H1 (cell line): ENCODE data around the gene ARAP3. TPM values are rescaled to one million over a fixed set of nuclear protein-coding genes. Genes with fewer than 3 reads are reported as not detected.

ENCODE experiments used
- CTCF ChIA-PET: fragments of 300-600 bp; sonication (Branson Sonifier 250); formaldehyde crosslinking; loops from one replicate; lab custom pipeline; 2021; ENCODE audit not compliant: partially characterized antibody; lab: Charles Lee
- POLR2A ChIA-PET: fragments of 300-600 bp; sonication (Branson Sonifier 250); formaldehyde crosslinking; loops from one replicate; lab custom pipeline; 2021; ENCODE audit warnings: inconsistent platforms; ENCODE audit not compliant: partially characterized antibody; lab: Charles Lee
- DNase-seq, 2 experiments: peaks; one replicate each; pipeline versions ENCODE4 v3.0.0 to v3.0.0-alpha.2; 2010 to 2022; ENCODE audit warnings: low spot score in 2 of 2, low read depth in 1 of 2, mixed read lengths in 1 of 2
- FAIRE-seq: peaks from 2 replicates; lab custom pipeline; 2011; peaks lifted over from hg19 to GRCh38; lab: Jason Lieb, UNC
- H2AFZ ChIP-seq: 2 replicates; pipeline ENCODE4 v1.8.1; 2012; ENCODE audit warnings: low read length, inconsistent platforms
- H2AK5ac ChIP-seq: 2 replicates; pipeline ENCODE4 v1.6.1; 2013; ENCODE audit warnings: low read depth, low read length
- H2BK120ac ChIP-seq: replicated peaks from 2 replicates; pipeline ENCODE3; 2013; ENCODE audit warnings: low read depth, low read length, inconsistent platforms
- H2BK12ac ChIP-seq: 2 replicates; pipeline ENCODE4 v1.6.1; 2013; ENCODE audit warnings: low read depth, low read length
- H2BK15ac ChIP-seq: 2 replicates; pipeline ENCODE4 v1.6.1; 2013; ENCODE audit warnings: low read length
- H2BK20ac ChIP-seq: 2 replicates; pipeline ENCODE4 v1.6.1; 2013; ENCODE audit warnings: low read length
- H2BK5ac ChIP-seq: 2 replicates; pipeline ENCODE4 v1.6.1; 2013; ENCODE audit warnings: low read depth, low read length
- H3K14ac ChIP-seq: 2 replicates; pipeline ENCODE4 v1.6.1; 2013; ENCODE audit warnings: inconsistent platforms; ENCODE audit not compliant: insufficient read length
- H3K18ac ChIP-seq: 2 replicates; pipeline ENCODE4 v1.6.1; 2013; ENCODE audit warnings: low read length; ENCODE audit errors: extremely low read depth
- H3K23ac ChIP-seq: 2 replicates; pipeline ENCODE4 v1.6.1; 2013; ENCODE audit warnings: inconsistent platforms; ENCODE audit not compliant: insufficient read length
- H3K23me2 ChIP-seq: 2 replicates; pipeline ENCODE4 v1.6.1; 2013; ENCODE audit warnings: low read depth, low read length
- H3K27ac ChIP-seq: 2 replicates; pipeline ENCODE4 v1.6.1; 2011; ENCODE audit warnings: low read depth, low read length, inconsistent platforms
- H3K27me3 ChIP-seq, 4 experiments: replicated peaks in 1 of 4; 1 replicate in 1 of 4; 2 replicates in 3 of 4; pipeline versions ENCODE4 v1.6.1 to v1.8.1; 2011 to 2013; ENCODE audit warnings: low read length in 3 of 4, mild to moderate bottlenecking in 3 of 4, inconsistent platforms in 2 of 4, mixed read lengths in 2 of 4, moderate library complexity in 1 of 4; ENCODE audit not compliant: control insufficient read depth in 3 of 4, insufficient read depth in 3 of 4; ENCODE audit errors: extremely low read depth in 1 of 4
- H3K36me3 ChIP-seq, 4 experiments: 2 replicates each; pipeline versions ENCODE4 v1.6.1 to v1.8.1; 2011 to 2013; ENCODE audit warnings: mild to moderate bottlenecking in 4 of 4, low read length in 3 of 4, moderate library complexity in 2 of 4, control low read depth in 1 of 4, inconsistent platforms in 1 of 4; ENCODE audit not compliant: insufficient read depth in 4 of 4, control insufficient read depth in 2 of 4
- H3K4ac ChIP-seq: replicated peaks from 2 replicates; pipeline ENCODE3; 2013; ENCODE audit warnings: low read length, low read depth, mixed read lengths, inconsistent platforms; ENCODE audit not compliant: insufficient read length
- H3K4me1 ChIP-seq, 4 experiments: replicated peaks in 1 of 4; 1 replicate in 1 of 4; 2 replicates in 3 of 4; pipeline versions ENCODE4 v1.6.1 to v1.8.1; 2011 to 2013; ENCODE audit warnings: low read length in 3 of 4, inconsistent platforms in 2 of 4, mixed read lengths in 1 of 4; ENCODE audit not compliant: insufficient read depth in 4 of 4, control insufficient read depth in 3 of 4
- H3K4me2 ChIP-seq, 2 experiments: 2 replicates each; pipeline versions ENCODE4 v1.6.1 to v1.8.1; 2011 to 2013; ENCODE audit warnings: low read depth in 2 of 2, low read length in 2 of 2, control low read depth in 1 of 2, inconsistent platforms in 1 of 2, mild to moderate bottlenecking in 1 of 2; ENCODE audit not compliant: insufficient read depth in 1 of 2
- H3K4me3 ChIP-seq, 4 experiments: fragments of 200-600, 300-600 bp in 1 of 4; sonication (generic), shearing (Covaris generic), sonication (Bioruptor Twin) in 1 of 4; 2 replicates each; pipeline versions ENCODE4 v1.5.1 to v1.8.1; 2011 to 2016; ENCODE audit warnings: low read length in 4 of 4, low read depth in 3 of 4, control low read depth in 2 of 4, inconsistent platforms in 2 of 4, mild to moderate bottlenecking in 2 of 4, mixed read lengths in 1 of 4, moderate library complexity in 1 of 4; ENCODE audit not compliant: insufficient read depth in 2 of 4; ENCODE audit errors: extremely low read depth in 1 of 4
- H3K56ac ChIP-seq: replicated peaks from 2 replicates; pipeline ENCODE3; 2013; ENCODE audit warnings: low read depth, mild to moderate bottlenecking, mixed read lengths, low read length, inconsistent platforms; ENCODE audit not compliant: insufficient read length
- H3K79me1 ChIP-seq: 2 replicates; pipeline ENCODE4 v1.6.1; 2013; ENCODE audit warnings: low read depth, low read length, control low read depth
- H3K79me2 ChIP-seq, 2 experiments: 2 replicates each; pipeline versions ENCODE4 v1.6.1 to v1.8.1; 2012 to 2013; ENCODE audit warnings: low read length in 2 of 2, mild to moderate bottlenecking in 2 of 2, inconsistent platforms in 1 of 2; ENCODE audit not compliant: insufficient read depth in 2 of 2, control insufficient read depth in 1 of 2
- H3K9ac ChIP-seq, 4 experiments: replicated peaks in 1 of 4; 1 replicate in 1 of 4; 2 replicates in 3 of 4; pipeline versions ENCODE4 v1.6.1 to v1.8.1; 2011 to 2013; ENCODE audit warnings: low read depth in 3 of 4, low read length in 3 of 4, control low read depth in 2 of 4, mild to moderate bottlenecking in 2 of 4, moderate library complexity in 2 of 4, inconsistent platforms in 1 of 4; ENCODE audit errors: extremely low read depth in 1 of 4
- H3K9me3 ChIP-seq, 2 experiments: 2 replicates each; pipeline versions ENCODE4 v1.6.1 to v1.8.1; 2012 to 2013; ENCODE audit warnings: mild to moderate bottlenecking in 2 of 2, moderate library complexity in 2 of 2, control low read depth in 1 of 2, inconsistent platforms in 1 of 2, low read depth in 1 of 2, low read length in 1 of 2, mixed read lengths in 1 of 2; ENCODE audit not compliant: insufficient read depth in 2 of 2
- H4K20me1 ChIP-seq, 2 experiments: replicated peaks in 1 of 2; 2 replicates each; pipeline versions ENCODE3 to v1.8.1; 2011 to 2013; ENCODE audit warnings: inconsistent platforms in 2 of 2, low read length in 2 of 2, mild to moderate bottlenecking in 1 of 2; ENCODE audit not compliant: insufficient read depth in 2 of 2, control insufficient read depth in 1 of 2
- H4K5ac ChIP-seq: 2 replicates; pipeline ENCODE4 v1.6.1; 2013; ENCODE audit warnings: low read length, low read depth, mixed read lengths, inconsistent platforms; ENCODE audit not compliant: insufficient read length
- H4K8ac ChIP-seq: 2 replicates; pipeline ENCODE4 v1.8.0; 2013; ENCODE audit warnings: mild to moderate bottlenecking, moderate library complexity, low read length, inconsistent platforms; ENCODE audit not compliant: insufficient read depth; ENCODE audit errors: extremely low read depth
- H4K91ac ChIP-seq: replicated peaks from 2 replicates; pipeline ENCODE3; 2013; ENCODE audit warnings: low read length, mixed read lengths, inconsistent platforms; ENCODE audit not compliant: insufficient read length
- ATF3 ChIP-seq: IDR thresholded peaks from 2 replicates; pipeline ENCODE4 v1.6.1; 2011; ENCODE audit warnings: low read depth, mild to moderate bottlenecking, low read length; ENCODE audit not compliant: insufficient read depth
- CEBPB ChIP-seq: IDR thresholded peaks from 2 replicates; pipeline ENCODE4 v1.6.1; 2012; ENCODE audit warnings: low read depth, low read length
- CHD2 ChIP-seq: IDR thresholded peaks from 2 replicates; pipeline ENCODE4 v1.6.1; 2012; ENCODE audit warnings: low read length, improper control_type of control experiment
- HDAC2 ChIP-seq, 2 experiments: fragments of 300-600 bp in 1 of 2; sonication (generic) in 1 of 2; IDR thresholded peaks; 2 replicates each; pipeline ENCODE4 v1.6.1; 2011 to 2012; ENCODE audit warnings: low read depth in 2 of 2, low read length in 2 of 2, mild to moderate bottlenecking in 2 of 2, moderate library complexity in 2 of 2, borderline replicate concordance in 1 of 2, inconsistent platforms in 1 of 2
- JUND ChIP-seq: IDR thresholded peaks from 2 replicates; pipeline ENCODE4 v1.6.1; 2011; ENCODE audit warnings: mild to moderate bottlenecking, improper control_type of control experiment, low read length
- NRF1 ChIP-seq: IDR thresholded peaks from 2 replicates; pipeline ENCODE4 v1.6.1; 2011; ENCODE audit warnings: mild to moderate bottlenecking, low read depth, low read length, improper control_type of control experiment
- POU5F1 ChIP-seq: IDR thresholded peaks from 2 replicates; pipeline ENCODE4 v1.6.1; 2011; ENCODE audit warnings: low read depth, mild to moderate bottlenecking, low read length, moderate library complexity
- RAD21 ChIP-seq, 2 experiments: IDR thresholded peaks in 1 of 2; conservative IDR thresholded peaks in 1 of 2; 2 replicates each; pipeline ENCODE4 v1.6.1; 2011; ENCODE audit warnings: low read depth in 2 of 2, low read length in 2 of 2, improper control_type of control experiment in 1 of 2, inconsistent platforms in 1 of 2, mild to moderate bottlenecking in 1 of 2, moderate library complexity in 1 of 2
- RNF2 ChIP-seq: fragments of 200-900, 300-1000 bp; sonication (generic); IDR thresholded peaks from 2 replicates; pipeline ENCODE4 v1.7.1; 2016; ENCODE audit warnings: borderline replicate concordance, low read depth, mild to moderate bottlenecking, antibody characterized with exemption, low read length; ENCODE audit not compliant: poor library complexity, severe bottlenecking; ENCODE audit errors: missing control alignments
- RXRA ChIP-seq: IDR thresholded peaks from 2 replicates; pipeline ENCODE4 v1.6.1; 2011; ENCODE audit warnings: low read depth, mild to moderate bottlenecking, low read length, moderate library complexity; ENCODE audit not compliant: insufficient read depth
- TAF1 ChIP-seq: IDR thresholded peaks from 2 replicates; pipeline ENCODE4 v1.6.1; 2011; ENCODE audit warnings: mild to moderate bottlenecking, low read depth, low read length
- ZNF274 ChIP-seq: IDR thresholded peaks from 2 replicates; pipeline ENCODE4 v1.7.0; 2012; ENCODE audit warnings: low read length, borderline replicate concordance; ENCODE audit errors: extremely low read depth
- WGBS, 2 experiments: shearing (Covaris generic) in 1 of 2; methylation state at CpG; one replicate each; pipeline versions ENCODE4 v1.1.6 to v1.1.7; 2013 to 2015; ENCODE audit warnings: low lambda C conversion rate in 2 of 2, mixed read lengths in 2 of 2, inconsistent platforms in 1 of 2, low coverage in 1 of 2, missing lambda C conversion rate in 1 of 2; ENCODE audit not compliant: insufficient replicate concordance in 2 of 2, insufficient coverage in 1 of 2, insufficient read length in 1 of 2; ENCODE audit errors: extremely low coverage in 1 of 2, missing lambda C conversion rate in 1 of 2; 5-methylcytosine and 5-hydroxymethylcytosine counted together
- polyA plus RNA-seq, 7 experiments: library from polyadenylated mRNA; depleted of rRNA in 3 of 7; stranded (reverse) in 5 of 7; unstranded in 2 of 7; fragments of >200 nt in 5 of 7; fragments of 200-250 nt in 2 of 7; gene quantifications; 1 replicate in 5 of 7; 2 replicates in 1 of 7; 4 replicates in 1 of 7; pipeline versions ENCODE4 v1.2.1 to v1.2.3, GENCODE V29; 2011 to 2013; ENCODE audit warnings: missing spikeins in 2 of 7, mixed read lengths in 2 of 7
- total RNA-seq: library from RNA; stranded (reverse); fragmentation: NEBNext Ultra II Directional; extraction: Animal tissue kit (Norgen Biotek cat#: 25700); gene quantifications from 2 replicates; pipeline ENCODE4 v1.2.1, GENCODE V29; 2021

Gene ARAP3
- total and polyA plus RNA-seq, 2 of the 8 experiments (the other 6 are each of a cell fraction or from before 2014, with no cell fraction given): 14.4 to 48.6 TPM

DNA sequence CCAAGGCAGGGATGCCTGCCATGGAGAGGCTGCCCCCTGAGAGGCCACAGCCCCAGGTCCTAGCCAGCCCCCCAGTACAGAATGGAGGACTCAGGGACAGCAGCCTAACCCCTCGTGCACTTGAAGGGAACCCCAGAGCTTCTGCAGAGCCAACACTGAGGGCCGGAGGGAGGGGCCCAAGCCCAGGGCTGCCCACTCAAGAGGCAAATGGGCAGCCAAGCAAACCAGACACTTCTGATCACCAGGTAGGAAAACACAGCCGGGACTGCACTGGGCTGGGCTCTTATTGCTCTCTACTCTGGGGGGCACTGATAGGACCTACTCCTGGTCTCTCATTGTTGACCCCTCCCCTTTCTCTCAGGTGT, 42.0 kb downstream of the ARAP3 start:
- H3K79me1 ChIP-seq: peaks cover 9% of the 10 kb centered on the region
- H3K14ac ChIP-seq: no peak overlapping the region
- no peak overlapping the region for H2AFZ ChIP-seq
- H3K4me3 ChIP-seq: no peak overlapping the region
- H3K79me2 ChIP-seq: peaks cover 7 to 15% of the 10 kb centered on the region in 2 experiments; a peak in 3 of 4 replicates
- no peak overlapping the region for H2BK20ac ChIP-seq
- no peak overlapping the region for H2BK15ac ChIP-seq
- no peak overlapping the region for H3K56ac ChIP-seq
- no peak overlapping the region for H3K4me2 ChIP-seq
- FAIRE-seq: no peak
- H4K5ac ChIP-seq: no peak overlapping the region
- ChIA-PET POLR2A (interaction anchor here (0.9 to 6.8 kb wide), 9 partner anchors 9 to 72 kb away, joined by 3 to 96 read pairs (median 4); partner anchors contain the start of genes DIAPH1 and FCHSD1), CTCF (interaction anchor here (0.5 to 2.9 kb wide), 5 partner anchors 15 to 818 kb away, joined by 3 to 17 read pairs (median 6); partner anchors contain the start of gene PCDHA5)
- no peak overlapping the region for H2BK5ac ChIP-seq
- H3K4me1 ChIP-seq: peaks cover 0 to 5% (median 3%) of the 10 kb centered on the region in 4 experiments; a peak in 5 of 7 replicates
- no peak for DNase-seq
- H3K9ac ChIP-seq: no peak overlapping the region
- H3K27me3 ChIP-seq: peaks cover 0 to 4% (median 0%) of the 10 kb centered on the region in 4 experiments; a peak in 1 of 7 replicates
- no peak overlapping the region for H4K91ac ChIP-seq
- H3K18ac ChIP-seq: no peak overlapping the region
- no peak overlapping the region for H2BK120ac ChIP-seq
- H3K23ac ChIP-seq: no peak overlapping the region
- peaks cover 0 to 20% (median 2%) of the 10 kb centered on the region in 4 experiments; a peak in 3 of 8 replicates for H3K36me3 ChIP-seq
- H4K8ac ChIP-seq: no peak overlapping the region
- no peaks in the 10 kb centered on the region for H3K9me3 ChIP-seq
- H3K23me2 ChIP-seq: peaks cover 14% of the 10 kb centered on the region
- 95% methylated on average over 3 of the region's 3 CpGs; no CpG with 5 or more reads in 1 of the 2 experiments for WGBS, 2 experiments
- H4K20me1 ChIP-seq: peaks cover 3 to 15% of the 10 kb centered on the region in 2 experiments
- H2AK5ac ChIP-seq: no peak overlapping the region
- H3K27ac ChIP-seq: no peak overlapping the region
- H3K4ac ChIP-seq: no peak overlapping the region
- H2BK12ac ChIP-seq: no peak overlapping the region
- TF ChIP-seq ATF3 (no peak), POU5F1 (no peak), NRF1 (no peak), RAD21 (IDR thresholded peaks at IDR 0.05 in 1 of 2, conservative IDR thresholded peaks at IDR 0.05 in 1 of 2; ENCODE audit: low read depth in 2 of 2, low read length in 2 of 2) (no peak), TAF1 (no peak), RNF2 (no peak), ZNF274 (no peak), JUND (no peak), RXRA (no peak), HDAC2 (IDR thresholded peaks at IDR 0.05; ENCODE audit: borderline replicate concordance in 1 of 2, low read depth in 2 of 2, low read length in 2 of 2) (no peak), CEBPB (no peak), CHD2 (no peak)
